Measurements from ENCODE around the gene SLC27A3. TPM values are rescaled to one million over a fixed set of nuclear protein-coding genes. Genes with fewer than 3 reads are reported as not detected.

Gene SLC27A3
- total RNA-seq, 1 experiment from 2014 or later, result 42.0 TPM

DNA sequence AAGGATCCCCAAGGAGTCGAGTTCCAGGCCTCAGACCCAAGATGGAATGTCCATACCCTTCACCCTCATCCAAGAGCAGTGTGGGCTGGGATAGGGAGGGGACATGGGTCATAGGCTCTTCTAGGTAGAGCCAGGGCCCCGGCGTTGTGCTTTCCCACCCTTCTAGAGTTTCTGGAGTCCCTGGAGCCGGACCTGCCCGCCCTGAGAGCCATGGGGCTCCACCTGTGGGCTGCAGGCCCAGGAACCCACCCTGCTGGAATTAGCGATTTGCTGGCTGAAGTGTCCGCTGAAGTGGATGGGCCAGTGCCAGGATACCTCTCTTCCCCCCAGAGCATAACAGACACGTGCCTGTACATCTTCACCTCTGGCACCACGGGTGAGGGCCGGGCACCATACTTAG is 1.1 kb downstream of the SLC27A3 start:
- no peak overlapping the region for H3K18ac ChIP-seq (ENCODE audit: insufficient read length, low read depth, low read length)
- TF ChIP-seq, protein P1, sequence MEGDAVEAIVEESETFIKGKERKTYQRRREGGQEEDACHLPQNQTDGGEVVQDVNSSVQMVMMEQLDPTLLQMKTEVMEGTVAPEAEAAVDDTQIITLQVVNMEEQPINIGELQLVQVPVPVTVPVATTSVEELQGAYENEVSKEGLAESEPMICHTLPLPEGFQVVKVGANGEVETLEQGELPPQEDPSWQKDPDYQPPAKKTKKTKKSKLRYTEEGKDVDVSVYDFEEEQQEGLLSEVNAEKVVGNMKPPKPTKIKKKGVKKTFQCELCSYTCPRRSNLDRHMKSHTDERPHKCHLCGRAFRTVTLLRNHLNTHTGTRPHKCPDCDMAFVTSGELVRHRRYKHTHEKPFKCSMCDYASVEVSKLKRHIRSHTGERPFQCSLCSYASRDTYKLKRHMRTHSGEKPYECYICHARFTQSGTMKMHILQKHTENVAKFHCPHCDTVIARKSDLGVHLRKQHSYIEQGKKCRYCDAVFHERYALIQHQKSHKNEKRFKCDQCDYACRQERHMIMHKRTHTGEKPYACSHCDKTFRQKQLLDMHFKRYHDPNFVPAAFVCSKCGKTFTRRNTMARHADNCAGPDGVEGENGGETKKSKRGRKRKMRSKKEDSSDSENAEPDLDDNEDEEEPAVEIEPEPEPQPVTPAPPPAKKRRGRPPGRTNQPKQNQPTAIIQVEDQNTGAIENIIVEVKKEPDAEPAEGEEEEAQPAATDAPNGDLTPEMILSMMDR (conservative IDR thresholded peaks at IDR 0.05), result no peak
- Mint-ChIP-seq H3K27me3 (ENCODE audit: low read depth) (no peaks in the 10 kb centered on the region), H3K4me1 (peaks cover 32 to 36% of the 10 kb centered on the region in 2 experiments), H3K27ac (peak overlapping the region; percentile 77 to 79 (median 79); a peak in 3 of 7 replicates), H3K4me3 (peak overlapping the region; percentile 83 to 89), H3K36me3 (ENCODE audit: insufficient read depth in 1 of 3, low read depth in 3 of 3) (peaks cover 11 to 55% (median 42%) of the 10 kb centered on the region in 3 experiments; a peak in 6 of 7 replicates), H3K9me3 (no peaks in the 10 kb centered on the region)
- H3K27me3 ChIP-seq (ENCODE audit: insufficient read depth, low read length), result no peaks in the 10 kb centered on the region
- no peaks in the 10 kb centered on the region for H3K79me2 ChIP-seq (ENCODE audit: insufficient read depth, low read length)
- H3K4me1 ChIP-seq (ENCODE audit: insufficient read depth, low read length), result peaks cover 3% of the 10 kb centered on the region; the same call in 1 of the 2 replicates
- no peak overlapping the region for H3K9ac ChIP-seq (ENCODE audit: extremely low read depth, insufficient read length, low read length)
- H4K8ac ChIP-seq (replicated peaks; ENCODE audit: insufficient read length, low read depth, low read length), result no peak overlapping the region
- H4K20me1 ChIP-seq (ENCODE audit: control insufficient read depth, insufficient read depth, insufficient read length), result no peaks in the 10 kb centered on the region
- H4K91ac ChIP-seq (ENCODE audit: insufficient read length, low read depth, low read length), result no peak overlapping the region
- H3K56ac ChIP-seq (ENCODE audit: insufficient read length, low read depth, low read length), result no peak overlapping the region
- H3K9me3 ChIP-seq (ENCODE audit: control insufficient read depth, low read depth, low read length), result no peaks in the 10 kb centered on the region
- no peak overlapping the region for H3K4ac ChIP-seq (ENCODE audit: low read depth, low read length)
- H2BK5ac ChIP-seq (ENCODE audit: insufficient read length, low read length), result no peak overlapping the region
- no peaks in the 10 kb centered on the region for H3K79me1 ChIP-seq (ENCODE audit: insufficient read depth, low read depth, low read length, poor library complexity, severe bottlenecking)
- no peak overlapping the region for H4K5ac ChIP-seq (ENCODE audit: insufficient read length, low read depth, low read length)
- peak overlapping the region; percentile 74 for H3K4me2 ChIP-seq (ENCODE audit: insufficient read depth, insufficient read length, low read length)
- no peak for DNase-seq
- no peak overlapping the region for H2AFZ ChIP-seq (ENCODE audit: low read length)
- peaks cover 10% of the 10 kb centered on the region for H3K23me2 ChIP-seq (ENCODE audit: insufficient read length, low read depth, low read length, poor library complexity, severe bottlenecking)
- no peak overlapping the region for H3T11ph ChIP-seq (ENCODE audit: low read length)
- no peak overlapping the region for H2BK12ac ChIP-seq (ENCODE audit: insufficient read length, low read depth, low read length)
- no CpG with 5 or more reads among the region's 10 CpGs for whole genome bisulfite sequencing (ENCODE audit: extremely low coverage, insufficient read length, low lambda C conversion rate)
- no peak overlapping the region for H2BK120ac ChIP-seq (ENCODE audit: low read depth, low read length, poor library complexity, severe bottlenecking)
- H2BK20ac ChIP-seq (ENCODE audit: low read depth, low read length, poor library complexity, severe bottlenecking), result no peak overlapping the region
- no peak overlapping the region for H3K23ac ChIP-seq (ENCODE audit: insufficient read length, low read depth, low read length)
- H2AK5ac ChIP-seq (ENCODE audit: insufficient read length, low read length), result no peak overlapping the region
- H2BK15ac ChIP-seq (ENCODE audit: low read depth, low read length), result no peak overlapping the region
- H3K14ac ChIP-seq (ENCODE audit: insufficient read depth, low read length), result no peak overlapping the region
- no peak overlapping the region for H3K27ac ChIP-seq (ENCODE audit: insufficient read length, low read depth, low read length)
